ENCODE results near the gene CUX1.

CUX1 gene

GRCh38 chr7:101948650-101949049 lies 131.2 kb downstream of the CUX1 start:
- Mint-ChIP-seq H3K4me3 (no peak overlapping the region), H3K27me3 (no peaks in the 10 kb centered on the region), H3K27ac (no peak overlapping the region), H3K4me1 (ENCODE audit: low read depth in 2 of 2) (peaks cover 4 to 16% of the 10 kb centered on the region in 2 donors), H3K9me3 (no peaks in the 10 kb centered on the region), H3K36me3 (ENCODE audit: insufficient read depth) (peaks cover 6% of the 10 kb centered on the region)
- DNase-seq (no peak), ATAC-seq (replicated peaks) (no peak)

GRCh38 chr7:101950450-101951119 lies 133.2 kb downstream of the CUX1 start:
- H3K27me3 Mint-ChIP-seq, result no peaks in the 10 kb centered on the region
- no peak for ATAC-seq (replicated peaks)
- peaks cover 6% of the 10 kb centered on the region for H3K36me3 Mint-ChIP-seq (ENCODE audit: insufficient read depth)
- no peak overlapping the region for H3K4me3 Mint-ChIP-seq
- peak overlapping the region in 1 of 2 donors; percentile 30 for H3K27ac Mint-ChIP-seq
- H3K9me3 Mint-ChIP-seq, result no peaks in the 10 kb centered on the region
- peaks cover 8 to 17% of the 10 kb centered on the region in 2 donors for H3K4me1 Mint-ChIP-seq (ENCODE audit: low read depth in 2 of 2)
- no peak for DNase-seq

- no peak for ATAC-seq (replicated peaks)
- Mint-ChIP-seq H3K27me3 (no peaks in the 10 kb centered on the region), H3K36me3 (ENCODE audit: insufficient read depth) (peaks cover 6% of the 10 kb centered on the region), H3K4me1 (ENCODE audit: low read depth in 2 of 2) (peaks cover 4 to 17% of the 10 kb centered on the region in 2 donors), H3K27ac (no peak overlapping the region), H3K4me3 (no peak overlapping the region), H3K9me3 (no peaks in the 10 kb centered on the region)
- no peak for DNase-seq
These were observed 134.3 kb downstream of the CUX1 start for GRCh38 chr7:101951757-101952156.

GRCh38 chr7:101952355-101953247 lies 135.2 kb downstream of the CUX1 start:
- DNase-seq (no peak), ATAC-seq (replicated peaks) (no peak)
- H3K9me3 Mint-ChIP-seq, result no peaks in the 10 kb centered on the region
- peaks cover 4 to 24% of the 10 kb centered on the region in 2 donors for H3K4me1 Mint-ChIP-seq (ENCODE audit: low read depth in 2 of 2)
- no peak overlapping the region for H3K4me3 Mint-ChIP-seq
- peak overlapping the region in 1 of 2 donors; percentile 42 for H3K27ac Mint-ChIP-seq
- peaks cover 6% of the 10 kb centered on the region for H3K36me3 Mint-ChIP-seq (ENCODE audit: insufficient read depth)
- no peaks in the 10 kb centered on the region for H3K27me3 Mint-ChIP-seq

GRCh38 chr7:101953248-101953819 lies 135.9 kb downstream of the CUX1 start:
- peak overlapping the region in 1 of 2 donors; percentile 42 for H3K27ac Mint-ChIP-seq
- ATAC-seq (replicated peaks), result no peak
- H3K4me3 Mint-ChIP-seq, result no peak overlapping the region

GRCh38 chr7:101954499-101954898 lies 137.1 kb downstream of the CUX1 start:
- Mint-ChIP-seq H3K4me3 (no peak overlapping the region), H3K9me3 (no peaks in the 10 kb centered on the region), H3K27ac (peak overlapping the region; percentile 12 to 32), H3K4me1 (ENCODE audit: low read depth in 2 of 2) (peaks cover 8 to 29% of the 10 kb centered on the region in 2 donors), H3K27me3 (no peaks in the 10 kb centered on the region), H3K36me3 (ENCODE audit: insufficient read depth) (peaks cover 4% of the 10 kb centered on the region)
- DNase-seq, result no peak
- ATAC-seq (replicated peaks), result no peak

More at GRCh38 chr7:101953248-101953819, 135.9 kb downstream of the CUX1 start:
- peaks cover 6% of the 10 kb centered on the region for H3K36me3 Mint-ChIP-seq (ENCODE audit: insufficient read depth)
- H3K9me3 Mint-ChIP-seq, result no peaks in the 10 kb centered on the region
- H3K4me1 Mint-ChIP-seq (ENCODE audit: low read depth in 2 of 2), result peaks cover 8 to 29% of the 10 kb centered on the region in 2 donors
- no peaks in the 10 kb centered on the region for H3K27me3 Mint-ChIP-seq
- DNase-seq, result no peak

- peaks cover 3% of the 10 kb centered on the region for H3K36me3 Mint-ChIP-seq (ENCODE audit: insufficient read depth)
- ATAC-seq (replicated peaks), result no peak
- no peak overlapping the region for H3K27ac Mint-ChIP-seq
- no peaks in the 10 kb centered on the region for H3K27me3 Mint-ChIP-seq
- no peaks in the 10 kb centered on the region for H3K9me3 Mint-ChIP-seq
- DNase-seq, result no peak
- peaks cover 13 to 29% of the 10 kb centered on the region in 2 donors for H3K4me1 Mint-ChIP-seq (ENCODE audit: low read depth in 2 of 2)
- H3K4me3 Mint-ChIP-seq, result no peak overlapping the region
These were observed 138.7 kb downstream of the CUX1 start for GRCh38 chr7:101956130-101956529.

- DNase-seq (no peak), ATAC-seq (replicated peaks) (no peak)
These were observed 140.5 kb downstream of the CUX1 start for GRCh38 chr7:101957744-101958525.

GRCh38 chr7:101959342-101959741 lies 141.9 kb downstream of the CUX1 start:
- Mint-ChIP-seq H3K4me1 (ENCODE audit: low read depth in 2 of 2) (peaks cover 13 to 22% of the 10 kb centered on the region in 2 donors), H3K4me3 (no peak overlapping the region), H3K9me3 (no peaks in the 10 kb centered on the region), H3K36me3 (ENCODE audit: insufficient read depth) (peaks cover 3% of the 10 kb centered on the region), H3K27ac (peak overlapping the region in 1 of 2 donors; percentile 17), H3K27me3 (no peaks in the 10 kb centered on the region)
- ATAC-seq (replicated peaks), result no peak
- no peak for DNase-seq

More at GRCh38 chr7:101957744-101958525, 140.5 kb downstream of the CUX1 start:
- Mint-ChIP-seq H3K4me1 (ENCODE audit: low read depth in 2 of 2) (peaks cover 13 to 28% of the 10 kb centered on the region in 2 donors), H3K27me3 (no peaks in the 10 kb centered on the region), H3K9me3 (no peaks in the 10 kb centered on the region), H3K4me3 (no peak overlapping the region), H3K36me3 (ENCODE audit: insufficient read depth) (peaks cover 3% of the 10 kb centered on the region), H3K27ac (no peak overlapping the region)

- ATAC-seq (replicated peaks) (no peak), DNase-seq (no peak)
- peaks cover 3% of the 10 kb centered on the region for H3K36me3 Mint-ChIP-seq (ENCODE audit: insufficient read depth)
- no peak overlapping the region for H3K4me3 Mint-ChIP-seq
- no peaks in the 10 kb centered on the region for H3K9me3 Mint-ChIP-seq
- H3K27ac Mint-ChIP-seq, result no peak overlapping the region
- no peaks in the 10 kb centered on the region for H3K27me3 Mint-ChIP-seq
- peaks cover 10 to 22% of the 10 kb centered on the region in 2 donors for H3K4me1 Mint-ChIP-seq (ENCODE audit: low read depth in 2 of 2)
These were observed 142.4 kb downstream of the CUX1 start for GRCh38 chr7:101959829-101960228.

- no peak overlapping the region for H3K27ac Mint-ChIP-seq
- H3K4me3 Mint-ChIP-seq, result no peak overlapping the region
- no peaks in the 10 kb centered on the region for H3K9me3 Mint-ChIP-seq
- DNase-seq (no peak), ATAC-seq (replicated peaks) (no peak)
- H3K27me3 Mint-ChIP-seq, result no peaks in the 10 kb centered on the region
- peaks cover 10 to 19% of the 10 kb centered on the region in 2 donors for H3K4me1 Mint-ChIP-seq (ENCODE audit: low read depth in 2 of 2)
- peaks cover 3% of the 10 kb centered on the region for H3K36me3 Mint-ChIP-seq (ENCODE audit: insufficient read depth)
These were observed 142.9 kb downstream of the CUX1 start for GRCh38 chr7:101960323-101960722.

- no peaks in the 10 kb centered on the region for H3K27me3 Mint-ChIP-seq
- no peaks in the 10 kb centered on the region for H3K9me3 Mint-ChIP-seq
- H3K4me1 Mint-ChIP-seq (ENCODE audit: low read depth in 2 of 2), result peaks cover 10 to 15% of the 10 kb centered on the region in 2 donors
- DNase-seq (no peak), ATAC-seq (replicated peaks) (no peak)
- peaks cover 3% of the 10 kb centered on the region for H3K36me3 Mint-ChIP-seq (ENCODE audit: insufficient read depth)
- H3K4me3 Mint-ChIP-seq, result no peak overlapping the region
- no peak overlapping the region for H3K27ac Mint-ChIP-seq
These were observed 143.7 kb downstream of the CUX1 start for GRCh38 chr7:101960985-101961708.

All from effector memory CD8-positive, alpha-beta T cell (primary cell).